Neural progenitor cell (in vitro differentiated cells): ENCODE results near the gene PRKAG2. TPM values are rescaled to one million over a fixed set of nuclear protein-coding genes. Genes with fewer than 3 reads are reported as not detected.
"Not testable (repeated sequence)": the region's sequence is repeated elsewhere in the genome, so short reads cannot be mapped to it uniquely, and the experiment has no call there.

Experiments used
- DNase-seq: peaks from one replicate; pipeline ENCODE4 v3.0.0-alpha.2; 2016; ENCODE audit warnings: low spot score
- H2AFZ ChIP-seq: fragments of 200-600 bp; sonication (generic); replicated peaks from 2 replicates; pipeline ENCODE4 v1.6.1; 2016; ENCODE audit warnings: antibody characterized with exemption
- H3F3A ChIP-seq: fragments of 200-600 bp; sonication (generic); 2 replicates; pipeline ENCODE4 v1.6.1; 2016; ENCODE audit warnings: antibody characterized with exemption, low read depth
- H3K27ac ChIP-seq: fragments of 200-600 bp; sonication (generic); 2 replicates; pipeline ENCODE4 v1.5.1; 2016; ENCODE audit warnings: mild to moderate bottlenecking
- H3K27me3 ChIP-seq: fragments of 200-600 bp; sonication (generic); 2 replicates; pipeline ENCODE4 v1.6.1; 2016; ENCODE audit warnings: mild to moderate bottlenecking, moderate library complexity
- H3K36me3 ChIP-seq: fragments of 200-600 bp; sonication (generic); 2 replicates; pipeline ENCODE4 v1.5.1; 2016
- H3K4me1 ChIP-seq: fragments of 200-600 bp; sonication (generic); 2 replicates; pipeline ENCODE4 v1.6.1; 2016; ENCODE audit warnings: mixed run types
- H3K4me2 ChIP-seq: fragments of 200-600 bp; sonication (generic); 2 replicates; pipeline ENCODE4 v1.6.1; 2016
- H3K4me3 ChIP-seq: fragments of 200-600 bp; sonication (generic); 2 replicates; pipeline ENCODE4 v1.5.1; 2016
- H3K79me2 ChIP-seq: fragments of 200-600 bp; sonication (generic); 2 replicates; pipeline ENCODE4 v1.6.1; 2016; ENCODE audit warnings: low read depth
- H3K9ac ChIP-seq: fragments of 200-600 bp; sonication (generic); 2 replicates; pipeline ENCODE4 v1.6.1; 2016
- H3K9me3 ChIP-seq: fragments of 200-600 bp; sonication (generic); 2 replicates; pipeline ENCODE4 v1.5.1; 2016; ENCODE audit warnings: low read depth
- H4K20me1 ChIP-seq: fragments of 200-600 bp; sonication (generic); 2 replicates; pipeline ENCODE4 v1.6.1; 2016; ENCODE audit warnings: low read depth
- H3K27ac Mint-ChIP-seq: 3 replicates; pipeline ENCODE4 v1.8.0; 2021; ENCODE audit warnings: mixed read lengths
- H3K27me3 Mint-ChIP-seq: 2 replicates; pipeline ENCODE4 v1.8.0; 2022; ENCODE audit warnings: low read depth, mild to moderate bottlenecking, inconsistent platforms, moderate library complexity, mixed read lengths; ENCODE audit not compliant: insufficient read depth
- H3K36me3 Mint-ChIP-seq: 3 replicates; pipeline ENCODE4 v1.8.0; 2021; ENCODE audit warnings: mixed read lengths
- H3K4me1 Mint-ChIP-seq: 3 replicates; pipeline ENCODE4 v1.8.0; 2021; ENCODE audit warnings: mixed read lengths
- H3K4me3 Mint-ChIP-seq: 3 replicates; pipeline ENCODE4 v1.8.0; 2021; ENCODE audit warnings: mild to moderate bottlenecking, moderate library complexity, mixed read lengths
- H3K9me3 Mint-ChIP-seq: 3 replicates; pipeline ENCODE4 v1.8.0; 2020; ENCODE audit warnings: mixed read lengths
- EZH2 ChIP-seq: fragments of 200-600 bp; sonication (generic); IDR thresholded peaks from 2 replicates; pipeline ENCODE4 v1.6.1; 2017; ENCODE audit warnings: antibody characterized with exemption, mild to moderate bottlenecking, moderate library complexity
- EZH2phosphoT487 ChIP-seq: fragments of 200-600 bp; sonication (generic); IDR thresholded peaks from 2 replicates; pipeline ENCODE4 v1.6.1; 2017; ENCODE audit warnings: antibody characterized with exemption
- total RNA-seq: library from RNA; depleted of rRNA; stranded (reverse); fragments of >200 nt; gene quantifications from 2 replicates; pipeline ENCODE4 v1.2.3, GENCODE V29; 2015; ENCODE audit warnings: low replicate concordance
- TF ChIP-seq, protein P1 (sequence below): fragments of 200-600 bp; sonication (generic); IDR thresholded peaks from 2 replicates; pipeline ENCODE4 v1.5.1; 2017; ENCODE audit warnings: antibody characterized with exemption, mild to moderate bottlenecking

PRKAG2 gene
- total RNA-seq, 1 donor from 2014 or later, result 11.4 TPM

- no peak for DNase-seq
- Histone ChIP-seq H3K4me3 (no peak overlapping the region), H3K9me3 (no peaks in the 10 kb centered on the region), H3K36me3 (no peaks in the 10 kb centered on the region), H3K27ac (no peak overlapping the region), H3K27me3 (no peaks in the 10 kb centered on the region), H2AFZ (no peak overlapping the region), H3K4me1 (peaks cover 3% of the 10 kb centered on the region), H3K4me2 (no peak overlapping the region), H3K9ac (no peak overlapping the region), H4K20me1 (no peaks in the 10 kb centered on the region), H3K79me2 (no peaks in the 10 kb centered on the region), H3F3A (no peaks in the 10 kb centered on the region)
- peaks cover 15% of the 10 kb centered on the region for H3K4me1 Mint-ChIP-seq
- H3K27me3 Mint-ChIP-seq, result peaks cover 8% of the 10 kb centered on the region
- H3K4me3 Mint-ChIP-seq, result no peak overlapping the region
- no peaks in the 10 kb centered on the region for H3K36me3 Mint-ChIP-seq
- H3K27ac Mint-ChIP-seq, result no peak overlapping the region
- H3K9me3 Mint-ChIP-seq, result no peaks in the 10 kb centered on the region
- TF ChIP-seq, protein P1, sequence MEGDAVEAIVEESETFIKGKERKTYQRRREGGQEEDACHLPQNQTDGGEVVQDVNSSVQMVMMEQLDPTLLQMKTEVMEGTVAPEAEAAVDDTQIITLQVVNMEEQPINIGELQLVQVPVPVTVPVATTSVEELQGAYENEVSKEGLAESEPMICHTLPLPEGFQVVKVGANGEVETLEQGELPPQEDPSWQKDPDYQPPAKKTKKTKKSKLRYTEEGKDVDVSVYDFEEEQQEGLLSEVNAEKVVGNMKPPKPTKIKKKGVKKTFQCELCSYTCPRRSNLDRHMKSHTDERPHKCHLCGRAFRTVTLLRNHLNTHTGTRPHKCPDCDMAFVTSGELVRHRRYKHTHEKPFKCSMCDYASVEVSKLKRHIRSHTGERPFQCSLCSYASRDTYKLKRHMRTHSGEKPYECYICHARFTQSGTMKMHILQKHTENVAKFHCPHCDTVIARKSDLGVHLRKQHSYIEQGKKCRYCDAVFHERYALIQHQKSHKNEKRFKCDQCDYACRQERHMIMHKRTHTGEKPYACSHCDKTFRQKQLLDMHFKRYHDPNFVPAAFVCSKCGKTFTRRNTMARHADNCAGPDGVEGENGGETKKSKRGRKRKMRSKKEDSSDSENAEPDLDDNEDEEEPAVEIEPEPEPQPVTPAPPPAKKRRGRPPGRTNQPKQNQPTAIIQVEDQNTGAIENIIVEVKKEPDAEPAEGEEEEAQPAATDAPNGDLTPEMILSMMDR, result no peak
Observed at GRCh38 chr7:151748733-151749132, 128.2 kb downstream of the PRKAG2 start.

DNA sequence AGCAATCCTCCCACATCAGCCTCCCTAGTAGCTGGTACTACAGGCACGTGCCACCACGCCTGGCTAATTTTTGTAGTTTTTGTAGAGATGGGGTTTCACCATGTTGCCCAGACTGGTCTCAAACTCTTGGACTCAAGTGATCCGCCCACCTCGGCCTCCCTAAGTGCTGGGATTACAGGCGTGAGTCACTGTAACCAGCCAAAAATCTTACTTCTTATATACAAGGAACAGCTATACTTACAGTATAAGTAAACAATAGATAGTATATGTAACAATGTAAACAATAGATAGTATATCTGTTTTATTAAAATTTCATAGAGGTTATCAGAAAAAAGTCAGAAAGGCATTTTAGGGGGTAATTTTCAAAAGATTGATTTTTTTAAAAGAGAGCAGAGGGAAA lies 128.9 kb downstream of the PRKAG2 start:
- H4K20me1 ChIP-seq, H3F3A ChIP-seq, DNase-seq, H3K36me3 ChIP-seq, H3K4me3 ChIP-seq, H3K27ac ChIP-seq, H3K9ac ChIP-seq, H3K27me3 ChIP-seq, H3K4me3 Mint-ChIP-seq, H3K79me2 ChIP-seq, H3K4me2 ChIP-seq, H3K9me3 ChIP-seq, H2AFZ ChIP-seq, H3K9me3 Mint-ChIP-seq, H3K36me3 Mint-ChIP-seq, H3K27ac Mint-ChIP-seq: not testable (repeated sequence)
- H3K4me1 ChIP-seq, result peaks cover 11% of the 10 kb centered on the region
- H3K27me3 Mint-ChIP-seq, result peaks cover 11% of the 10 kb centered on the region
- H3K4me1 Mint-ChIP-seq, result peaks cover 21% of the 10 kb centered on the region

DNA sequence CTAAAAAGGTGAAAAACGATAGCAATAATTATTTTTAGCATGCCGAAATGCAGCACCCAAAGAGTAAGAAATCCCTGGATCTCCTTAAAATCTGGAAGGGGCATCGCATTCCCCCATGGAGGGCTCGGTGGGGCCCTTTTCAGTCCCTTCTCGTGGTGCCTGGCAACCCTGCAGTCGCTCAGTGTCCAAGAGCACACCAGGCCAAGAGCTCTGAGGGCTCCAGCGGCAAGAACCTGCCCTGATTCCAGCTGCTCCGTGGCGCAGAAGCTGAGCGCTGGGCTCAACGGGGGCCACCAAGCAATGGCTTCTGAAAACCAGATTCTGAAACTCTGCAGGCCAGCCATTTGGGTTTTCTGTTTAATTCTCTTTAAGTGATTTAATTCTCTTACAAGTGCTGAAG lies 131.2 kb downstream of the PRKAG2 start:
- Histone ChIP-seq H3K27ac (no peak overlapping the region), H3K79me2 (no peaks in the 10 kb centered on the region), H3K4me3 (no peak overlapping the region), H3K9ac (no peak overlapping the region), H3K27me3 (no peaks in the 10 kb centered on the region), H3K4me2 (no peak overlapping the region), H3F3A (peaks cover 13% of the 10 kb centered on the region), H3K4me1 (peaks cover 21% of the 10 kb centered on the region), H4K20me1 (no peaks in the 10 kb centered on the region), H3K9me3 (no peaks in the 10 kb centered on the region), H3K36me3 (no peaks in the 10 kb centered on the region), H2AFZ (no peak overlapping the region)
- peaks cover 41% of the 10 kb centered on the region for H3K4me1 Mint-ChIP-seq
- no peak for DNase-seq
- TF ChIP-seq, protein P1, result no peak
- TF ChIP-seq EZH2 (no peak), EZH2phosphoT487 (no peak)
- peak overlapping the region; percentile 21 for H3K27ac Mint-ChIP-seq
- H3K27me3 Mint-ChIP-seq, result peaks cover 14% of the 10 kb centered on the region
- no peaks in the 10 kb centered on the region for H3K9me3 Mint-ChIP-seq
- no peak overlapping the region for H3K4me3 Mint-ChIP-seq
- H3K36me3 Mint-ChIP-seq, result no peaks in the 10 kb centered on the region

DNA sequence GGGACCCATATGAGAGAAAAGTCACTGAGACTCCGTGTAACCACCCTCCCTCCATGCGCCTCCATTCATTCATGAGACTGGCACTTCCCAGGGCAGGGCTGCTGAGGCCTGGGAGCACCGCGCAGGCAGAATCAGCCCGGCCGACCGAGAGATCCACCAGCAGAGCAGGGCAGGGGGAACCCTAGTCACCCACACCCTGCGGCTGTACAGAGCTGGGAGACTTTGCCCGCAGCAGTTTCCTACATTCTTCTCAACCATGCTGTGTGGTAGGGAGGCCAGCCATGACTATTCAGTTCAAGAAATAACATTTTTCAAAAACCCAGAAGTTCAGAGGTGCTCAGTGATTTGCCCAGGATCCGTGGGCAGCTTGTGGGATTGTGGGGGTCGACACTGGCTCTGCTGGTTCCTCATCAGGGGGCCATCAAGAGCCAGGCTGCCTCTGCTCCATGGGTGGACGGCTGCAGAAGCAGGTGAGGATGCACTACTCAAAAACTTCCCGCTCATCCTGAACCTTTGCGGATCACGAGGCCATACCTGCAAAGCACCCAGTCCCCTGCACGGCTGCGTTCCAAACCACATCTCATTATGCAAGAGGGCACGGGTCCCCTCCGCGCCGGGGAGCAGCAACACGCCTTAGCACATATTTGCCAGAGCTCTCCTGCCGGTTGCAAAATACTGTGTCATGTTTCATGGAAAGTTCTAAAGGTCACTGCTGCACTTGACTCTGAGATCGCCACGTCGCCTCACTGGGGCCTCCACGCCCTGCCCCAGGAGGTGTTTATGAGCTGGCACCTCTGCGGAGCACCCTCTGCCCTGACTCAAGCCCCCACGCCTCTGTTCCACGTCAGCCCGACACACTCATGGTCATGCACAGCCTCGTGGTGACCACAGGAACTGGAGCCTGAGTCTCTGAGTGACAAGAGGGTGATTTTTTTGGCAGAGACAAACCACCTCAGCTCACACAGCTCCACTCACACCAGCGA lies 132.0 kb downstream of the PRKAG2 start:
- no peaks in the 10 kb centered on the region for H4K20me1 ChIP-seq
- H3K9me3 ChIP-seq, result no peaks in the 10 kb centered on the region
- H3F3A ChIP-seq, result peaks cover 21% of the 10 kb centered on the region
- no peak overlapping the region for H3K4me2 ChIP-seq
- H3K79me2 ChIP-seq, result no peaks in the 10 kb centered on the region
- H3K36me3 ChIP-seq, result no peaks in the 10 kb centered on the region
- Mint-ChIP-seq H3K9me3 (no peaks in the 10 kb centered on the region), H3K27ac (peak overlapping the region; percentile 82), H3K4me1 (peaks cover 47% of the 10 kb centered on the region), H3K27me3 (peaks cover 20% of the 10 kb centered on the region), H3K4me3 (no peak overlapping the region), H3K36me3 (no peaks in the 10 kb centered on the region)
- no peak for TF ChIP-seq EZH2phosphoT487
- no peak for TF ChIP-seq EZH2
- TF ChIP-seq, protein P1, result no peak
- DNase-seq, result no peak
- peaks cover 29% of the 10 kb centered on the region for H3K4me1 ChIP-seq
- no peak overlapping the region for H3K4me3 ChIP-seq
- H2AFZ ChIP-seq, result no peak overlapping the region
- H3K27me3 ChIP-seq, result no peaks in the 10 kb centered on the region
- no peak overlapping the region for H3K27ac ChIP-seq
- H3K9ac ChIP-seq, result no peak overlapping the region
